BLaER1 treated with 17β-estradiol and CSF1 and Interleukin-3, amounts not matched to agents 10 nM and 100 nM (cell line): ENCODE data around the gene TESMIN.

Source experiments
- H3K27ac ChIP-seq, 11 experiments: shearing (Covaris generic); formaldehyde crosslinking; 2 replicates each; pipeline ENCODE4 v1.8.1; 2022
- H3K27me3 ChIP-seq, 11 experiments: shearing (Covaris generic); formaldehyde crosslinking; 2 replicates each; pipeline ENCODE4 v1.8.1; 2022
- H3K36me3 ChIP-seq, 11 experiments: shearing (Covaris generic); formaldehyde crosslinking; 2 replicates each; pipeline ENCODE4 v1.8.1; 2022
- H3K4me1 ChIP-seq, 10 experiments: shearing (Covaris generic); formaldehyde crosslinking; 2 replicates each; pipeline ENCODE4 v1.8.1; 2022
- H3K4me2 ChIP-seq, 11 experiments: shearing (Covaris generic); formaldehyde crosslinking; 2 replicates each; pipeline ENCODE4 v1.8.1; 2022
- H3K4me3 ChIP-seq, 10 experiments: shearing (Covaris generic); formaldehyde crosslinking; 2 replicates each; pipeline ENCODE4 v1.8.1; 2022
- H3K9ac ChIP-seq, 11 experiments: shearing (Covaris generic); formaldehyde crosslinking; 2 replicates each; pipeline ENCODE4 v1.8.1; 2022
- H3K9me3 ChIP-seq, 11 experiments: shearing (Covaris generic); formaldehyde crosslinking; replicated peaks in 1 of 11; 2 replicates each; pipeline ENCODE4 v1.8.1; 2022
- H4K20me1 ChIP-seq, 11 experiments: shearing (Covaris generic); formaldehyde crosslinking; 2 replicates each; pipeline ENCODE4 v1.8.1; 2022
- Cebpa-rat ChIP-seq, 11 experiments: shearing (Covaris generic); IDR thresholded peaks; 2 replicates each; pipeline ENCODE4 v1.8.1; 2022

The TESMIN gene

GRCh38 chr11:68753300-68753699, 2.0 kb upstream of the TESMIN start:
- TF ChIP-seq Cebpa-rat (IDR thresholded peaks at IDR 0.05): no peak
- H3K9ac ChIP-seq: no peak overlapping the region
- H3K4me2 ChIP-seq: no peak overlapping the region
- H3K27ac ChIP-seq: no peak overlapping the region
- peaks cover 0 to 33% (median 16%) of the 10 kb centered on the region in 11 experiments; a peak in 20 of 22 replicates for H3K36me3 ChIP-seq
- H3K4me1 ChIP-seq: peaks cover 0 to 75% (median 49%) of the 10 kb centered on the region in 10 experiments; a peak in 17 of 20 replicates
- peaks cover 0 to 11% (median 4%) of the 10 kb centered on the region in 11 experiments; a peak in 8 of 22 replicates for H3K27me3 ChIP-seq
- peaks cover 0 to 12% (median 0%) of the 10 kb centered on the region in 11 experiments; a peak in 6 of 22 replicates for H3K9me3 ChIP-seq
- no peak overlapping the region for H3K4me3 ChIP-seq
- H4K20me1 ChIP-seq: peaks cover 0 to 8% (median 0%) of the 10 kb centered on the region in 11 experiments; a peak in 1 of 22 replicates

- H3K4me1 ChIP-seq: peaks cover 0 to 57% (median 29%) of the 10 kb centered on the region in 10 experiments; a peak in 17 of 20 replicates
- peak overlapping the region in 10 of 11 experiments; percentile 56 to 79 (median 72); a peak in 15 of 22 replicates for H3K9ac ChIP-seq
- peaks cover 0 to 10% (median 0%) of the 10 kb centered on the region in 11 experiments; a peak in 6 of 22 replicates for H3K9me3 ChIP-seq
- peak overlapping the region; percentile 57 to 81 (median 69); a peak in 19 of 22 replicates for H3K4me2 ChIP-seq
- TF ChIP-seq Cebpa-rat (IDR thresholded peaks at IDR 0.05): no peak
- H4K20me1 ChIP-seq: peaks cover 0 to 8% (median 0%) of the 10 kb centered on the region in 11 experiments; a peak in 1 of 22 replicates
- H3K27me3 ChIP-seq: peaks cover 0 to 11% (median 4%) of the 10 kb centered on the region in 11 experiments; a peak in 8 of 22 replicates
- H3K36me3 ChIP-seq: peaks cover 0 to 14% (median under 1%) of the 10 kb centered on the region in 11 experiments; a peak in 7 of 22 replicates
- peak overlapping the region in 9 of 11 experiments; percentile 49 to 85 (median 70); a peak in 17 of 22 replicates for H3K27ac ChIP-seq
- peak overlapping the region; percentile 46 to 73 (median 58); a peak in 19 of 20 replicates for H3K4me3 ChIP-seq
Observed at GRCh38 chr11:68751004-68751325, 355 bp downstream of the TESMIN start.

DNA sequence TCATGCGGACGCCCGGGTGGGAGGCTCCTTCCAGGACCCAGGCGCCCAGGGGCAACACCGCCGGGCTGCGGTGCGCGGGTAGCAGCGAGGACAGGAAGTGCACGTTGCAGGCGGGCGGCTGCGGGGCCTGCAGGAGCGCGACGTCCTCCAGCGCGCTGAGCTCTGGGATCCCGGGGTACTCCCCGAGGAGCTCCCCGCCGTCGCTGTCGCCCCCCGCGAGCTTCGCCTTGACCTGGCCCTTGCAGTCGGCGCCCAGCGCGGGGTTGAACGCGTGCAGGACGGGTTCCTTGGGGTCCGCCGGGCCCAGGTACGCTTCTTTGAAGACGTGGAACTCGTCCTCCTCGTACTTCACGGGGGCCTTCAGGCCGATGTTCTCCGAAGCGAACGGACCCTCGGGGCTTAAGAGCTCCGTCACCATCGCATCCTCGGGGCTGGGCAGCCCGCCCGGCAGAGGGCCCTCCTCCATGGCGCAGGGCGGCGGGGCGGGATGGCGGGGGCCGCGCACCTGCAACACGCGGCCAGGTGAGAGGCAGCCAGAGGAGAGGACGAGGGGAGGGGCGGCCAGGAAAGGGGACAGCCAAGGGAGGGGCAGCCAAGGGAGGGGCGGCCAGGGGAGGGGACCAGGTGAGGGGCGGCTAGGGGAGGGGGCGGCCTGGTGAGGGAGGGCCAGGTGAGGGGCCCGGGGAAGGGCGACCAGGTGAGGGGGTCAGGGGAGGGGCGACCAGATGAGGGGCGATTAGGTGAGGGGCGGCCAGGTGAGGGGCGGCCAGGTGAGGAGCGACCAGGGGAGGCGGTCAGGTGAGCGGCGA, 921 bp downstream of the TESMIN start:
- Histone ChIP-seq H3K4me2 (peak overlapping the region; percentile 41 to 81 (median 66); a peak in 21 of 22 replicates), H3K27me3 (peaks cover 0 to 11% (median 4%) of the 10 kb centered on the region in 11 experiments; a peak in 8 of 22 replicates), H3K36me3 (peaks cover 0 to 17% (median 0%) of the 10 kb centered on the region in 11 experiments; a peak in 6 of 22 replicates), H4K20me1 (peaks cover 0 to 8% (median 0%) of the 10 kb centered on the region in 11 experiments; a peak in 1 of 22 replicates), H3K9me3 (peaks cover 0 to 10% (median 0%) of the 10 kb centered on the region in 11 experiments; a peak in 6 of 22 replicates), H3K4me1 (peaks cover 0 to 58% (median 30%) of the 10 kb centered on the region in 10 experiments; a peak in 17 of 20 replicates), H3K9ac (no peak overlapping the region), H3K4me3 (peak overlapping the region in 3 of 10 experiments; percentile 19 to 38 (median 27); a peak in 3 of 20 replicates), H3K27ac (peak overlapping the region in 1 of 11 experiments; percentile 18; a peak in 1 of 22 replicates)
- no peak for TF ChIP-seq Cebpa-rat (IDR thresholded peaks at IDR 0.05)

DNA sequence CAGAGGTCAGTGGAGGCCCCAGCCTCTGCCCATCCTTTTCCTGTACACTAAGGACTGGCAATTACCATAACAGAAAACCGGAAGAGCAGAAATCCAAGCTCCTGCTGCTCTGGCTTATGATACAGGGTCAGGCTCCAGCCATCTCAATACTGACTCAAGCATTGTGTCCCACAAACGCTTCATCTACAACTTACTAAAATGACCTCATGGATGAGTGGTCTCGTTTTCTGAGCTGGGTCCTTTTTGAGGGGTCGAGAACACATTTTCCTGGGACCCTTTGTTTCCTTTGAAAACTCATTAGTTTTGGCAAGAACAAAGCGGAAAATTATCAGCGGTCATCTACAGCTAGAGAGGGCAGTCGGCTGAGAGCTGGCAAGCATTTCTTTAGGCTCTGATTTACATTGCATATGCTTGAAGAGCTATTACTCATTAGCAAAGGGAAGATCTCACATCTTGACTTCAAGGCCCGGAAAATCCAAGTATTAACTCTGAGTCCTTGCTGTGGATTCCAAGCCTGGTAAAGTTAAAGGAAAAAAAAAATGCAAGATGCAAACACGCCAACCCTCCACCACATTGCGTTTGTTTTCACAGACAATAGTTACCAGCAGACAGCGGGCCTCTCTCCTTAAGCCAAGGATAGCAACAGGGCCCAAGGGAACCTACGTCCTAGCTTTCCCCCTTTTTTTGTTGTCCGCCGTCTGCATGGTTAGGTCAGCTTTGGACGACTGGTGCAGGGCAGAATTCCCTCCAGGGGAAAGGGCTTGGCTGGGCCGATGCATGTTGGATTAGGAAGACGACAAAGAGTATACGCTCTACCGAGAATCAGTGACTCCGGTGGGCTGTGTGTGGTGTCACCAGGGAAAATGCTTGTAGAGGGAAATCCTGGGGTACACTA, 1.8 kb downstream of the TESMIN start:
- H3K9ac ChIP-seq: no peak overlapping the region
- peaks cover 0 to 11% (median 4%) of the 10 kb centered on the region in 11 experiments; a peak in 8 of 22 replicates for H3K27me3 ChIP-seq
- peaks cover 0 to 52% (median 22%) of the 10 kb centered on the region in 10 experiments; a peak in 17 of 20 replicates for H3K4me1 ChIP-seq
- H4K20me1 ChIP-seq: peaks cover 0 to 8% (median 0%) of the 10 kb centered on the region in 11 experiments; a peak in 1 of 22 replicates
- no peak for TF ChIP-seq Cebpa-rat (IDR thresholded peaks at IDR 0.05)
- H3K9me3 ChIP-seq: peaks cover 0 to 10% (median 0%) of the 10 kb centered on the region in 11 experiments; a peak in 4 of 22 replicates
- no peak overlapping the region for H3K4me3 ChIP-seq
- peak overlapping the region in 10 of 11 experiments; percentile 41 to 81 (median 66); a peak in 20 of 22 replicates for H3K4me2 ChIP-seq
- 0 out of 22 replicates have a peak overlapping the region, but pooled peaks of 1 of the 11 experiments have one; percentile 18 for H3K27ac ChIP-seq
- peaks cover 0 to 25% (median 4%) of the 10 kb centered on the region in 11 experiments; a peak in 7 of 22 replicates for H3K36me3 ChIP-seq

DNA sequence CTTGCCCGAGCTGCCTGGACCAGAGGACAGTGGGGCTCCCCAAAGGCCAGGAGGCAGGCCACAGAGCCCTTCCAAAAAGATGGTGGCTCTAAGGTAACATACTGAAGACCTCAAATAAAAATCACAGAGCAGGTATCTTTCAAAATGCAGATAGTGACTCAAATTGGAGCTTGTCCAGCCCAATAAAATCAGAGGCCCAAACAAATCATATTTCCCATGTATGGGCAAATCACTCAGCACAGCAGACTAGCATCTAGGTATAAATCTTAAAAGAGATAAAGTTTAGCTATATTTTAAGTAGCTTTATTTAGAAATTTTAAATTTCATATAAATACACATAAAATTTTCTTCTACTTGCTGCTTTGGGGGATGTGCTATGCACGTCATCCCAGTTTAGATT, 3.3 kb downstream of the TESMIN start:
- Histone ChIP-seq H3K9me3 (no peaks in the 10 kb centered on the region), H3K36me3 (peaks cover 0 to 29% (median 6%) of the 10 kb centered on the region in 11 experiments; a peak in 6 of 22 replicates), H3K4me1 (peaks cover 0 to 38% (median 17%) of the 10 kb centered on the region in 10 experiments; a peak in 17 of 20 replicates), H4K20me1 (peaks cover 0 to 8% (median 0%) of the 10 kb centered on the region in 11 experiments; a peak in 1 of 22 replicates), H3K9ac (no peak overlapping the region), H3K27ac (no peak overlapping the region), H3K4me2 (no peak overlapping the region), H3K27me3 (peaks cover 0 to 11% (median 4%) of the 10 kb centered on the region in 11 experiments; a peak in 8 of 22 replicates), H3K4me3 (no peak overlapping the region)
- TF ChIP-seq Cebpa-rat (IDR thresholded peaks at IDR 0.05): no peak

GRCh38 chr11:68743539-68743938, 7.8 kb downstream of the TESMIN start:
- no peak for TF ChIP-seq Cebpa-rat (IDR thresholded peaks at IDR 0.05)

GRCh38 chr11:68741463-68741862, 9.9 kb downstream of the TESMIN start:
- Histone ChIP-seq H3K4me3 (no peak overlapping the region), H3K9ac (no peak overlapping the region), H4K20me1 (no peaks in the 10 kb centered on the region), H3K4me2 (no peak overlapping the region), H3K27ac (no peak overlapping the region), H3K27me3 (no peaks in the 10 kb centered on the region), H3K9me3 (no peaks in the 10 kb centered on the region), H3K36me3 (peaks cover 0 to 29% (median 6%) of the 10 kb centered on the region in 11 experiments; a peak in 5 of 22 replicates), H3K4me1 (peaks cover 0 to 19% (median 10%) of the 10 kb centered on the region in 10 experiments; a peak in 18 of 20 replicates)
- TF ChIP-seq Cebpa-rat (IDR thresholded peaks at IDR 0.05): no peak

More at GRCh38 chr11:68743539-68743938, 7.8 kb downstream of the TESMIN start:
- H3K4me2 ChIP-seq: no peak overlapping the region
- H3K36me3 ChIP-seq: peaks cover 0 to 29% (median 6%) of the 10 kb centered on the region in 11 experiments; a peak in 6 of 22 replicates
- no peaks in the 10 kb centered on the region for H3K9me3 ChIP-seq
- H4K20me1 ChIP-seq: no peaks in the 10 kb centered on the region
- H3K4me3 ChIP-seq: no peak overlapping the region
- H3K27me3 ChIP-seq: no peaks in the 10 kb centered on the region
- H3K27ac ChIP-seq: no peak overlapping the region
- no peak overlapping the region for H3K9ac ChIP-seq
- H3K4me1 ChIP-seq: peaks cover 0 to 14% (median 0%) of the 10 kb centered on the region in 10 experiments; a peak in 7 of 20 replicates

- no peaks in the 10 kb centered on the region; a peak in 2 of 22 replicates for H3K36me3 ChIP-seq
- no peak overlapping the region for H3K9ac ChIP-seq
- peaks cover 0 to 27% (median 10%) of the 10 kb centered on the region in 10 experiments; a peak in 15 of 20 replicates for H3K4me1 ChIP-seq
- H3K4me3 ChIP-seq: no peak overlapping the region
- no peaks in the 10 kb centered on the region for H3K9me3 ChIP-seq
- peak overlapping the region in 5 of 11 experiments; percentile 38 to 52 (median 40); a peak in 9 of 22 replicates for H3K4me2 ChIP-seq
- H4K20me1 ChIP-seq: no peaks in the 10 kb centered on the region
- H3K27me3 ChIP-seq: no peaks in the 10 kb centered on the region
- no peak for TF ChIP-seq Cebpa-rat (IDR thresholded peaks at IDR 0.05)
- no peak overlapping the region for H3K27ac ChIP-seq
Observed at GRCh38 chr11:68735646-68736045, 15.7 kb downstream of the TESMIN start.
